HG02973 (cell line): ENCODE results near the gene HORMAD2.

Experiments
- ATAC-seq: cut with Tn5 transposase; IDR thresholded peaks from one replicate; pipeline ENCODE4 v1.9.1; 2021; ENCODE audit warnings: moderate library complexity; ENCODE audit not compliant: unreplicated experiment

HORMAD2 gene

DNA sequence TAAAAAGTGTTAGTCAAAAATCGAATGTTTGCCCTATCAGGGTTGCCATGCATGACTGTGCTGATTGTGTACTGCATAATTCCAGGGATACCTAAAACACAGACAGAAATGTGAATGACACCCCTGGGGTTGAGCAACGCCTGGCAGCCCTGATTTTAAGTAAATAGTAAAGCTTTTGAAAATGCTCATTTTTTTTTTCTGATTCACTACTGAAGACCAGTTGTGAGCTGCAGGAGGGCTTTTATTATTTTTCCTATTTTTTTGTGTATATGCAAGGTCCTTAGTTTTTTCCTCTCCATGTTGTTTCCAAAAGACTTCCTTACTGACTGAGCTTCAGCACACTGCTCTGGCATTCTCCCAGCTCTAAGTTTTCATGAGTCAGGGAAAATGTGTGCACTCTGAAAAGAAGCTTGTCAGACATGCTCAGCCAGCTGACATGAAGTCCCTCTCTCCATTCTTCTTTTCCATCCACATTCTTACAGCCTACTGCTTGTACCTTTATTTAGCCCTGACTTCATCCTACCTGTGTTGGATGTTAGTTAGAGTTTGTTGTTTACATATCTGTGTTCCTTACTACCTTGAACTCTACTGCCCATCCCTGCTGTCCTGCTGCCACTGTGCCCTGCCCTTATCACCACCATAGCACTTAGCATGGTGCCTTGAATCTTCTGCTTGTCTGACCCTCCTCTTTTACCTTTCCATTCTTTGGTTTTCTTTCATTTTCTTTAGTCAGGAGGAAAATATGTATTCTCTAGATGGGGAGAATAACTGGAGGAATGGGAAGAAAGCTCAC, 79.5 kb downstream of the HORMAD2 start:
- ATAC-seq = no peak

DNA sequence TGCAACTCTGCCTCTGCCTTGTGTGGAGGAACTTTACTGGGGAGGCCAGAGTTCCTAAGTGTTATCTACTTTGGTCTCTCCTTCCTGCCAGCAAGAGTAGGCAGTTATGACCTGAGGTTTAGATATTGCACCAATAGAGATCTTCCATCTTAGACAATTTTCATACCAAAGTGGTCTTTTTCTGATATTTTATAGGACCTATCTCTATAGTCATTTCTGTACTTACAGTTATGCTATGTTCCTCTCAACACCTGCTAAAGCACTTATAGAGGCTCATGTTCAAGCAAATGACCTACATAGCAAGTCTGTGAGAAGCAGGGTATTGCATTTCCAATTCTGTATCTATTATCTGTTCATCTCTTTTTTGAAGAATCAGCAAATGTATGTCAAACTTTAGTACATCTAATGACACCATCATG, 80.8 kb downstream of the HORMAD2 start:
- no peak for ATAC-seq

DNA sequence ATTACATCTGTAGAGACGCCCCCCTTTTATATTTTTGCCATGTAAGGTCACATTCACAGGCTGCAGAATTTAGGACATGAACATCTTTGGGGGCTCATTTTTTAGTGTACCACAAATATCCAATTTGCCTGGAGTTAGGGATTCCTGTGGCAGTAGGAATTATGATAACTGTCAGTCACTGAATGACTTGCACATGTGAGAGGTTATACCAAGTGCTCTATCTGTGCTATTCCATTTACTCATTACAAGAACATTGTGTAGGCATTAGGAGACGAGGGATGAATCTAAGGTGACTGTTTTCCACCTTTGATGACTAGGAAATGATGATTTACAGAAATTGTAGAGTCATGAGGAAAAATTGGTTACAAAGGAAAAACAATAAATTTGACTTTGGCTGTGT, 87.0 kb downstream of the HORMAD2 start:
- ATAC-seq = no peak

DNA sequence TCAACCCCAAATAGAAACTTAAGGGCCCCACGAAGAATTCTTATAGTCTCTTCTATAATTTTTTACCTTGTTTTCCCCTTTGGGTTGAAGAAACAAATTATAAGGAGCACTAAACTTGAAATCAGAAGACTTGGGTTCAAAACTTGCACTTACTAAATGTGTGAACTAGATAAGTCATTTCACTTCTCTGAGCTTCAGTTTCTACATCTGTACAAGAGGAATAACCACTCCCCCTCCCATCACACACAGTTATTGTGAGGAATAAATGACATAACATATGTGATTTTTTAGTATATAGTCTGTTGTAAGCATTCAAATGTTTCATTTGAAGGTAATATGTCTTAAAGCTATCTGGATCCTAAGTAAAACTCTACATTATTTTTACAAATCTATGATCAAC, 87.5 kb downstream of the HORMAD2 start:
- ATAC-seq = no peak

DNA sequence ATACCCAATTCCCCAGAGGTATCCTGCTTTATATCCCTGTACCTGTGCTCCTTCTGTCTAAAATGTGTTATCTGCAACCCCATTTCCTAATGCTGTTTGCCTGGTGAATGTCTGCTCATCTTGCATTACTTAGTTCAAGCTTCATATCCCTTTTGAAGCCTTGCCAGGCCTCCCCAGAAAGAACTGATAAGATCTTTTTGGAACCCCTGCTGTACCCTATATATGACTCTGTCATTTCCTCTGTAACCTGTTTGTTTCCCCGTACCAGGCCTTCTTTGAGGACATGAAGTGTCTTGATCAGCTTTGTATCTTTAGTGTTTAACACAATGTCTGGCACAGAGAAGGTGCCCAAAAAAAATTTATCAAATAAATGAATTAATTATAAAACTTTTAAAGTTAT, 88.7 kb downstream of the HORMAD2 start:
- ATAC-seq = no peak

DNA sequence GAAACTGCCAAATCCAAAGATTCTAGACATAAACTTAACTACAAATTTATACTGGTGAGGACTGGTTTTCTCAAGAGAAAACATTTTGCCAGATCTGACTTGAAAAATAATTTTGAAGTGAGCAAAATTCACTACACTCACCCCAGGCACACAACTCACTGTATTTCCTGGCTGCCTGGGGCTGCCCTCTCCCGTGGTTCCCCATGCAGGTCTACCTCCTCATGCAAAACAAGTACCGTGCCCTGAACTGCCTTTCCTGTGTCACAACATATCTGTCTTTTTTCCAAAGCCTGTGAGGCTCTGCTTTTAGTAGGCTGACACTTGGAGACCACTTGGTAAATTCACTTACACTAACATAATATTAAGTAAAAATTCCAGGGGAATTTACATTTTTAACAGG, 89.9 kb downstream of the HORMAD2 start:
- ATAC-seq = no peak

DNA sequence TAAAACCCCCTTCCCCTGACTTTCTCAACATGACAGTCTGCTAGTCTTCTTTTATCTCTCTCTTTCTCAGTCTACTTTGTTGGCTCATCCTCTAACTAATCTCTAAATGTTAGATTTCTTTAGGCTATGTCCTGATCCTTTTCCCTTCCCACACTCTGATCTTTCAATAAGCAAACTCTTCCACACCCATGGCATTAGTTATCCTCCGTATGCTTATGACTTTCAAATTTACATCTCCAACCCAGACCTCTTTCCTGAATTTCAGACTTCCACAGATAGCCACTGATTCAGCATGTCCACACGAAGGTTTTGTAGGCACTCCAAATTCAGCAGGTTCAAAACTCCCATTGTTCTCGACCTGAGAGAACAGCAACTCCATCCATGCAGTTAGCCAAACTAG, 90.7 kb downstream of the HORMAD2 start:
- ATAC-seq = no peak

DNA sequence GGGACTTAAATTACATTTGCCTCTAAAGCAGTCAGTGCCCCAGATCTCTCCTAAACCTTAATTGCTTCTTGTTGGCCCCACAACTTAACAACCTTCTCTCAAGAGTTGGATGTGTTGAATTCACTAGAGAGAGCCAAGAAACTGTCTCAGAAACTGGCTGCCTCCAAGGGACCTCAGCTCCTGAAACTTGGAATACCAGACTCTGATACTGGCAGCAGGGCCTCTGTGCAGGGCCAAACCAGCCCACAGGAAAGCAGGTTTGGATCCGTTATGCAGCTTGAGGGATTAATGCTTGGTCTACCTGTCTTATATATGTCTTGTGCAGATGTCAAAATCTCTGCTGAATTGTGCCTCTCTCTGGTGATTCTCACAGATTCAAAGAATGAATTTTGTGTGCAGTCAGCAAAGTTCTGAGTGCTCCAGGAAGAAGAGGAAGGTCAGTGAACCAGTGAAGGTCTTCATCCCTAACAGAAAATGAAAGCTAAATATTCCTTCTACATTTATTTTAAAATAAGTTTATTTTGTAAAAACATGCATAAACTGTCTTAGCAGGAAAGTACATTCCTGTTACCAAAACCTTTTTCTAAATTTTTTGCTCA, 95.5 kb downstream of the HORMAD2 start:
- no peak for ATAC-seq

DNA sequence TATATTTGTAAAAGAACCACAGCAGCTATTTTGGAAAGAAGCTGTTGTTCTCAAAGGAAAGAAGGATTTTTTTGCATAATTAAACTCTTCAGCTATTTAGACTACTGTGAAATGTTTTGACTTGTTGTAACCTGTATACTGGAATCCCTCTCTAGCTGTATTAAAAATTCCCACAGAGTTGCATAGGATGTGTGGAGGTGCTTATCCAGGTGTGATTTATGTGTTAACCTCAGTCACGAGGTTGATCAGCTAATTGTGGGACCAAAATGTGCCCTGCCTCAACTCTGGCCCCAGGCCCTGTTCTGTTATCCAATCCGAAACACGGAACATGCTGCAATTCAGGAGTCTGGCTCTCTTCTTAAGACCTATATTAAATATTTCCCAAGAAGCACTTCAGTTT, 96.2 kb downstream of the HORMAD2 start:
- no peak for ATAC-seq

DNA sequence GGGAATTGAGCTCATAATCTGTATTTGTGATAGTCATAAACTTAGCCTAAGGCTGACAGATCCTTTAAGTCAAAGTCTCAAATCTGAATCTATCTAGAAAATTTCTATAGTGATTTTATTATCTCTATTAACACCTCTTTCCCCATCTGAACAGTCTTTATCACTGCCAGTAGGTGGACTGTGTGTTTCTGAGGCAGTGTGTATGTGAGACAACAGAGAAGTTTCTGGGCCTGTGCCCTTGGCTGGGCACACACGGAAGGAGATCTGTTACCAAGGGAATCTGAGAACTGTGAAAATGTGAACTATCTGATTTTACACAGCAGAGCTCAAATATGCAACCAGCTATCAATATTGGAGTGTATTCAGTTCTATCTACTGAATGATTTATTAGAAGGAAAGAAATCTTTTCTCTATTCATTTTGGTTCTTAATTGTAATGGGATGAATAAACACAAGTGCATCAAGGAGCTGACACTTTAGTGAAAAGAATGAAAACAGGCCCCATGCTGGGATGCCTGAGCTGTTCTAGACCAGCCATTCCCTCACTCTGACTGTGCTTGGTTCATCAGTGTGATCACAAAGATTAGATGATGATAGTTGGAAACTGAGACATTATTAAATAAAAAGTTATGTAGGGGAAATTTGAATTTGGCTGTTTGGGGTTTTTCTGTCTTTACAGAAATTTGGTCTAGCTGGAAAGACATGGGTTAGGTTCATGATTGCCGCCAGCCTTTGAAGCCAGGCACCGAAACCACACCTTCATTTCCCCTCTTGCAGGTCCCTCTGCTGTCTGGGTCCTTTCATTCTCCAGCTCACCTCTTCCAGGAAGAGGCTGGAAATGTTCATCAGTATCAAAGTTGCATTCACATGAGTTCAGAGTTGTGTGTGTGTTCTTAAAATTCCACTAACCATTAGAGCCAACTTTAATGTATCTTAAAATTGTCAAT, 98.2 kb downstream of the HORMAD2 start:
- ATAC-seq = no peak

DNA sequence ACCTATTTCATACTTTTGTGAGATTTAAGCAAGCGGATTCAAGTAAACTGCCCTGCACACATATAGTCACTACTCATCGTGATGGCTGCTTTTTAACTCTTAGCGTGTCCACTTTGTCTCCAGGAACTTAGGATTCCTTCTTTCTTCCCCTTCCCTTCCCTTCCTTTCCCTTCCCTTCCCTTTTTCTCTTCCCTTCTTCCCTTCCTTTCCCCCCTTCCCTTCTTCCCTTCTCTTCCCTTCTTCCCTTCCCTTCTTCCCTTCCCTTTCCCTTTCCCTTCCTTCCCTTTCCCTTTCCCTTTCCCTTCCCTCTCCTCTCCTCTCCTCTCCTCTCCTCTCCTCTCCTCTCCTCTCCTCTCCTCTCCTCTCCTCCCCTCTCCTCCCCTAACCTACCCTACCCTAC, 100.4 kb downstream of the HORMAD2 start:
- ATAC-seq = no peak

DNA sequence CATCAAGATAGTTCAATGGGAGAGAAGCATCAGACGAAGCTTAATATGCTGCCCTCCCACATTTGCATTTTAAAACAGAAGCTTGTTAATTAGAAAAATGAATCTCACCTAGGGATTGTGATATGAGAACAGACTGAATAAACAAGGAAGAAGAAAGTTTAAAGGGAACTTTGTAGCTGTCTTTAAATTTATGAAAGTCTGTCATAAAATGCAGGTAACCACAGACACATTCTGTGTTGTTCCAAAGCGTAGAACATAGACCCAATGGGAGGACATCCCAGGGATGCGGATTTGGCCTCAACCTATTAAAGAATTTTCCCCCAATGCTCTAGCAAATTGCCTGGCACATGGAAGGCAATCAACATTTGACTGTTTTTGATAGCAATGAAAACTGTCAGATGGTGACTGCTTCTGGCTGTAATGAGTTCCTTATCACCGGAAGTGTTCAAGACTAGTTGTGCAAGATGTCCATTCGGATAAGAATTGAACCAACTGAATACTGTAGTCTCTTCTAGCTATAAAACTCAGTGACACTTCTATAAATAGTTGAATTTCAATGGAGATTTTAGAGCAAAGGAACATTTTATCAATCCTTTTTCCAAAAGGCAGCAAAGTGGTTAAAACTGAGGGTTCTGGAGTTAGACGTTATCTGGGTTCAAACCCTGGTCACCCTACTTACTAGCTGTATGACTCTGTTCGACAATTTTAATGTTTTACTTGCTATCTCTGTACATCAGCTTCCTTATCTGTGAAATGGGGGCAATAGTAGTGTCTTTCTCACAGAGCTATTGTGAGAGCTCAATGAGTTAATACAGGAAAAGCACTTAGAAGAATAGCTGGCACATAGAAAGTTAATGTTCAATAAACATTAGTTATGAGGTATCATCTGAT, 101.4 kb downstream of the HORMAD2 start:
- ATAC-seq = no peak

DNA sequence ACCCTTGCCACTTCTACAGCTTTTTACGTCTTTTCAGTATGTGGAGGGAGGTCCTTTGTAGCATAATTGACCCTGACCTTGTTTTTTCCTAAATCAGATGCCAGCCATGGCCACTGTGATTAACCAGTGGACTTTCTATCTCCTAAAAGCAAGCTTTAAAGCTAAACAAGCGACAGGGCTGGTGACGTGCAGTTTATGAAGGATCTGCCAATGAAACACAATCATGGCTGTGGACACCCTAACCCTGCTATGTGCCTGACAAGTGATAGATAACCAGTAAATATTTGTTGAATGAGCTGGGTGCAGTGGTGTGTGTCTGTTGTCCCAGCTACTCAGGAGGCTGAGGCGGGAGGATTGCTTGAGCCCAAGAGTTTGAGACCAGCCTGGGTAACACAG, 102.1 kb downstream of the HORMAD2 start:
- ATAC-seq = no peak

DNA sequence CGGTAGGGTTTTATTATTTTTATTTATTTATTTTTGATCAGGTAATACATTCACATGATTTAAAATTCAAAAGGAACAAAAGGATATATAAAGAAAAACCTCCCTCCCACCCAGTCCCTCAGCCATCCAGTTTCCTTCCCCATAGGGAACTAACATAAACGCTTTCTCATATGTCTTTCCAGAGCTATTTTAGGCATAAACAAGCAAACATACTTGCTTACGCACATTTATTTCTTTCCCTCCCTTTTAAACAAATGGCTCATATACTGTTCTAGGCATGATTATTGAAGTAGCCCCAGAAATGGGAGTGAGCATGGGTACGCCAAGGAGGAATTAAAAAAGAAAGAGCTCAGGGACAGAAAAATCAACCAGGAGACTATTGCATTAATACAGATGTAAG, 102.6 kb downstream of the HORMAD2 start:
- ATAC-seq = no peak

DNA sequence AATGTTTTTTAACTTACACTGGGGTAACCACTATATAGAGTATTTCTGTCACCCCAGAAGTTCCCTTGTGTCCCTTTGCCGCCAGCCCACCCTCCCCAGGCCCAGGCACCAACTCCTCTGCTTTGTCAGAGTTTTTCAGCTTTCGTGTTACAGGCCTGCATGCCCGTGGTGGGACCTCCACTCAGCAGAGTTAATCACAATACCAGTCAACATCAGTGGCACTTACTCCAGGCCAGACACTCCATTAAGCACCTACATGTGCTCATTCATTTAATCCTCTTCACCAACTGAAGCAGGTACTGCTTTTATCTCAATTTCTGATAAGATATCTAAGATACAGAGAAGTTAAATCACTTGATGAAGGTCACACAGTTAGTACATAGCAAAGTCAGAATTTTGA, 103.0 kb downstream of the HORMAD2 start:
- no peak for ATAC-seq

DNA sequence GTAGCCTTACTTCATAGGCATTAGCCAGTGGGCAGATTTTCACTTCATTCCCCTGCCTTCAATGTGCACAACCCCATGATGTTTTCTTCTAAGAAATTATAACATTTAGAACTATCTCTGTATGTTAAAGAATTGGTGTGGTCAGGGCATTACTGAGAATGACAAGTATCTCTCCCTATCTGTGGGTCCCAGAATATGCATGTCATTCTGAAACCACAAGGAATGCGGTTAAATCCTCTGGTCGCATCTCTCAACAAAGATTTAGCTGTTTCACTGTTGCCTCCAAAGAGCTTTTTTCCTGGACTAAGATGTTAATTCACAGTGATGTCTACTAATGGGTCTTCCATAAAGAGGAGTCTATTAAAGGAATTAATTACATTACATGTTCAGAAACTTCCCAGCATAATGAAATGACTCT, 103.6 kb downstream of the HORMAD2 start:
- no peak for ATAC-seq

DNA sequence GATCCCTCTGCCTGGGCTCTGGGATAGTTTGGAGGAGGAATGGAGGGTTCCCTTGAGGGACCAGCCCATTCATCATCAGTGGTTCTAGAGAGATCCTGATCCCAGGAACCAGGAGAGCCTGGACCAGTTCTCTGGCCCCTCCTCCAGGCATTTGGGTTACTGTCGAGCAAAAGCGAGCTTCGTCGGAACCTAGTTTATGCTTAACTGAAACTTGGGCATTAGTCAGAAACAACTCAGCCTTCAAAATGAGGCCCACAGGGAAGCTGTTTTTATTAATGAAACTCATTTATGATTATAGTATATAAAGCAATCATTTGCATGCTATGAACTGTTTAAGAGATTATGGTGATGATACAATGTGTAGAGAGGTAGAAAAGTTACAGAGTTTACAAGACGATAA, 104.9 kb downstream of the HORMAD2 start:
- no peak for ATAC-seq

DNA sequence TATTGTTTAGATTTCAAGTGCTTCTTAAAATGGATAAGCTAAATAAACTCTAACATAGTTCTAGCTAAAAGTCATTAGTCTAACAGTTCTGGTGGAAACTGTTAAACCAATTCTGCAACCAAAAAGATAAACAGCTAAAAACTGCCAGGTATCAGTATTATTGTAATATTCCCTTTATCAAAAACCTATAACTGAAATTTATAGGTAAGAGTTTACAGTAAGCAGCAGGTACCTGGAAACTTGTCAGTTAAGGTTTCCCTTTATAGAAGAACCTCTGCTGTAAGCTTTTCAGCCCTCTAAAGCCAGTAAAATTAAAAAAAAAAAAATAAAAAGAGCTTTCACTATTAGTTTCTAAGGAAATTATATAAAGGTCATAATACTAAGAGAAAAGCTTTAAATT, 105.3 kb downstream of the HORMAD2 start:
- ATAC-seq = no peak

DNA sequence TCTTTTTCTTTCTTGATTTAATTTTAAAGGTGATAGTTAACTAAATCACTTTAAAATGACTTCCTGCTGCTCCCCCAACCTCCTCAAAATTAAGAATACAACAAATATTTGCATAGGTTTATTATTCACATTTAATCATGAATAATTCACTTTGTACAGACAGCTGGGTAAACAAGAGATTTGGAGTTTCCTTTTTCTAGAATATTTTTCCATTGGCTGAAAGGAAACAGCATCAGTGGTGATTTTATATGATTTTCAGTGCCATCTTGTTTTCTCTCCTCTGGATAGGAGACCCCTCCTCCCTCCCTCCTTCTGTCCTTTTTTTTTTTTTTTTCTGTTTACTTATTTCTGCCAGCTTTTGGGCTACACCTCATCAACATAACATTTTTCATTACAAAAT, 105.8 kb downstream of the HORMAD2 start:
- no peak for ATAC-seq

DNA sequence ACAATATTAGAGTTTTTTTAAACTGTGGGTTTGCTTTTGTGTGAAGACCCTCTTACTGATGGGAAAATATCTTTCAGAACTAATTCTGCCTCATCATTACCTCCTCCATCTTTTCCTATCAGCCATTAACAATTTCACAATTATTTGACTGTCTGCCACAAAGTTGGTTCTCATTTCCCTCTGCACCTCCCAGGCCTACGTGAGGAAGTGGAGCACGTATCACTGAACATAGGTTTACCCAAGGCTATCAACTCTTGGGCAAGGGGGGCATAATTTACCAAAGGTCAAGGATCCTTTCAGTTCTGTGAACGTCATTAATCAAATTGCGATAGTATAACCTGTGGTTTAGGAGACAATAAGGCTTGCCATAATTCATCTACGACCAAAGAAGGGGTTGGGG, 106.2 kb downstream of the HORMAD2 start:
- ATAC-seq = no peak

DNA sequence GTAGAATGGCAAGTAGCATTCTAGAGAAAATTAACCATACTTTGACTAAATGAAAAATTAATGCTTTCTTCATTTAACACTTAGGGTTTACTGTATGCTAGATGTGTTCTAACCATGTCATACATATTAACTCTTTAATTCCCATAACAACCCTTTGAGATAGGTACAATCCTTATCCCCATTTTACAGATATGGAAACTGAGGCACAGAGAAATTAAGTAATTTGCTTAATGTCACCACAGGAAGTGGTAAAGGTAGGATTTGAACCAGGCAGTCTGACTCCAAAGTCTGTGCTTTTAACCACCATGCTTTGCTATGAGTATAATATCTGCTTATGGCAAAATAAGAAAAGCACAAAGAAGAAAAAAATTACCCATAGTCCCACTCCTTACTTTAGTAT, 106.8 kb downstream of the HORMAD2 start:
- ATAC-seq = no peak
